Panc1 (cell line): Measurements from ENCODE around the gene PRKCA. TPM values are rescaled to one million over a fixed set of nuclear protein-coding genes. Genes with fewer than 3 reads are reported as not detected.

Experiments used
- ATAC-seq: fragments of 200-7000 bp; cut with Tn5 transposase; 2 replicates; pipeline ENCODE4 v1.9.1; 2020; ENCODE audit warnings: mild to moderate bottlenecking, moderate library complexity
- BruUV-seq: library from RNA; stranded (reverse); fragments of 400-500 nt; replicated peaks from 2 replicates; lab custom pipeline; 2021; lab: Mats Ljungman, UMichigan
- CTCF ChIA-PET: fragments of 300-600 bp; sonication (Branson Sonifier 250); formaldehyde crosslinking; loops from one replicate; lab custom pipeline; 2022; ENCODE audit warnings: antibody characterized with exemption; lab: Charles Lee
- POLR2A ChIA-PET: fragments of 300-600 bp; sonication (Branson Sonifier 250); formaldehyde crosslinking; loops from one replicate; lab custom pipeline; 2022; ENCODE audit warnings: antibody characterized with exemption; lab: Charles Lee
- DNase-seq: peaks from one replicate; pipeline ENCODE4 v3.0.0-alpha.2; 2010; ENCODE audit warnings: low read depth, low spot score
- H3K27ac ChIP-seq: 2 replicates; pipeline ENCODE4 v1.5.1; 2011; ENCODE audit warnings: mild to moderate bottlenecking, low read length, inconsistent platforms
- H3K27me3 ChIP-seq: fragments of 200-500 bp; sonication (Bioruptor generic); 2 replicates; pipeline ENCODE4 v1.6.0; 2014; ENCODE audit warnings: low read length, inconsistent platforms; ENCODE audit not compliant: control insufficient read depth, insufficient read depth
- H3K36me3 ChIP-seq: fragments of 200-500 bp; sonication (Bioruptor generic); 2 replicates; pipeline ENCODE4 v1.5.1; 2014; ENCODE audit warnings: inconsistent platforms, mild to moderate bottlenecking, low read length, moderate library complexity; ENCODE audit not compliant: control insufficient read depth, insufficient read depth
- H3K4me1 ChIP-seq: 2 replicates; pipeline ENCODE4 v1.5.1; 2011; ENCODE audit warnings: inconsistent platforms, mild to moderate bottlenecking, low read length, moderate library complexity; ENCODE audit not compliant: control insufficient read depth, insufficient read depth
- H3K4me3 ChIP-seq, 2 experiments: 2 replicates each; pipeline ENCODE4 v1.5.1; 2011 to 2012; ENCODE audit warnings: low read depth in 2 of 2, low read length in 2 of 2, mild to moderate bottlenecking in 2 of 2, inconsistent platforms in 1 of 2, moderate library complexity in 1 of 2
- H3K9me3 ChIP-seq: fragments of 200-500 bp; sonication (Bioruptor generic); 2 replicates; pipeline ENCODE4 v1.5.1; 2014; ENCODE audit warnings: low read depth, mild to moderate bottlenecking, inconsistent platforms, low read length, moderate library complexity; ENCODE audit not compliant: control insufficient read depth, insufficient read depth
- POLR2AphosphoS5 ChIP-seq: IDR thresholded peaks from 2 replicates; pipeline ENCODE4 v1.6.1; 2012; ENCODE audit warnings: mild to moderate bottlenecking, low read depth, low read length, moderate library complexity
- SIN3A ChIP-seq: IDR thresholded peaks from 2 replicates; pipeline ENCODE4 v1.6.1; 2012; ENCODE audit warnings: low read depth, mild to moderate bottlenecking, low read length, moderate library complexity, borderline replicate concordance; ENCODE audit not compliant: insufficient read depth
- TCF7L2 ChIP-seq: IDR thresholded peaks from 2 replicates; pipeline ENCODE4 v1.6.1; 2011; ENCODE audit warnings: mild to moderate bottlenecking, low read depth, low read length, inconsistent platforms
- in situ Hi-C: cut with HindIII; loops from 2 replicates; pipeline ENCODE4 v1.10.0; 2016; ENCODE audit warnings: low sequenced_read_pairs, low pct_unique_long_range_greater_than_20kb
- intact Hi-C: fragments of 100-400 bp; cut with micrococcal nuclease; formaldehyde crosslinking; loops from one replicate; pipeline ENCODE4 v1.10.0; 2022; ENCODE audit not compliant: unreplicated experiment
- total RNA-seq: library from RNA; stranded (reverse); gene quantifications from one replicate; pipeline ENCODE4 v1.2.1, GENCODE V29; 2021; ENCODE audit not compliant: unreplicated experiment
- TF ChIP-seq, protein P1 (sequence below), 2 experiments: IDR thresholded peaks; 2 replicates each; pipeline ENCODE4 v1.6.1; 2011 to 2012; ENCODE audit warnings: low read depth in 2 of 2, control low read depth in 1 of 2, low read length in 1 of 2, mild to moderate bottlenecking in 1 of 2, moderate library complexity in 1 of 2; ENCODE audit not compliant: insufficient read depth in 1 of 2
- TF ChIP-seq, protein P2 (sequence below): fragments of 450-650 bp; IDR thresholded peaks from 2 replicates; pipeline ENCODE4 v1.5.1; 2017; ENCODE audit warnings: mild to moderate bottlenecking

PRKCA gene
- total RNA-seq, 1 experiment from 2014 or later, result 53.0 TPM

DNA sequence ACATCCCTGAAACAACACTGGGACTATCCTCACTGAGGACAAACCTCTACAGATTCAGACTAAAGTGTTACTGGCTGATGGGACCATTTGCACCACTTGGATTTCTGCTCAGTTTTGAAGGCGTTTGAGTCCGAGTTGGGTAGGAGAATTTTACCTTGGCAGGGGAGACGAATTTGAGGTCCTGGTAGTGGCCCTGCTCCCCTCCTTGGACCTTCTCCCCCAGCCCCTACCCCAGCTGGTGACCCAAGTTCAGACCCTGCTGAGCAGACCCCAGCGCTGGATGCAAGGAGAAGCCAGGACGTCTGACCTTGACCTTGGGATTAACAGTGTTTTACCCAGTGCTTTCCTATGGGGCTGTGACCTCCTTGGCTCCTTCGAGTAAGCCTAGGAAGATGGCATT is 546.1 kb downstream of the PRKCA start:
- DNase-seq (no peak), ATAC-seq (no peak)
- H3K9me3 ChIP-seq, result no peaks in the 10 kb centered on the region
- no peak overlapping the region for H3K4me3 ChIP-seq
- CTCF ChIA-PET, result no interaction called here
- intact Hi-C loops (no loop called here), in situ Hi-C loops (no loop called here)
- TF ChIP-seq TCF7L2 (no peak), SIN3A (no peak), POLR2AphosphoS5 (no peak)
- TF ChIP-seq, protein P1, sequence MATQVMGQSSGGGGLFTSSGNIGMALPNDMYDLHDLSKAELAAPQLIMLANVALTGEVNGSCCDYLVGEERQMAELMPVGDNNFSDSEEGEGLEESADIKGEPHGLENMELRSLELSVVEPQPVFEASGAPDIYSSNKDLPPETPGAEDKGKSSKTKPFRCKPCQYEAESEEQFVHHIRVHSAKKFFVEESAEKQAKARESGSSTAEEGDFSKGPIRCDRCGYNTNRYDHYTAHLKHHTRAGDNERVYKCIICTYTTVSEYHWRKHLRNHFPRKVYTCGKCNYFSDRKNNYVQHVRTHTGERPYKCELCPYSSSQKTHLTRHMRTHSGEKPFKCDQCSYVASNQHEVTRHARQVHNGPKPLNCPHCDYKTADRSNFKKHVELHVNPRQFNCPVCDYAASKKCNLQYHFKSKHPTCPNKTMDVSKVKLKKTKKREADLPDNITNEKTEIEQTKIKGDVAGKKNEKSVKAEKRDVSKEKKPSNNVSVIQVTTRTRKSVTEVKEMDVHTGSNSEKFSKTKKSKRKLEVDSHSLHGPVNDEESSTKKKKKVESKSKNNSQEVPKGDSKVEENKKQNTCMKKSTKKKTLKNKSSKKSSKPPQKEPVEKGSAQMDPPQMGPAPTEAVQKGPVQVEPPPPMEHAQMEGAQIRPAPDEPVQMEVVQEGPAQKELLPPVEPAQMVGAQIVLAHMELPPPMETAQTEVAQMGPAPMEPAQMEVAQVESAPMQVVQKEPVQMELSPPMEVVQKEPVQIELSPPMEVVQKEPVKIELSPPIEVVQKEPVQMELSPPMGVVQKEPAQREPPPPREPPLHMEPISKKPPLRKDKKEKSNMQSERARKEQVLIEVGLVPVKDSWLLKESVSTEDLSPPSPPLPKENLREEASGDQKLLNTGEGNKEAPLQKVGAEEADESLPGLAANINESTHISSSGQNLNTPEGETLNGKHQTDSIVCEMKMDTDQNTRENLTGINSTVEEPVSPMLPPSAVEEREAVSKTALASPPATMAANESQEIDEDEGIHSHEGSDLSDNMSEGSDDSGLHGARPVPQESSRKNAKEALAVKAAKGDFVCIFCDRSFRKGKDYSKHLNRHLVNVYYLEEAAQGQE (IDR thresholded peaks at IDR 0.05; ENCODE audit: insufficient read depth in 1 of 2, low read depth in 2 of 2, low read length in 1 of 2), result no peak
- TF ChIP-seq, protein P2, sequence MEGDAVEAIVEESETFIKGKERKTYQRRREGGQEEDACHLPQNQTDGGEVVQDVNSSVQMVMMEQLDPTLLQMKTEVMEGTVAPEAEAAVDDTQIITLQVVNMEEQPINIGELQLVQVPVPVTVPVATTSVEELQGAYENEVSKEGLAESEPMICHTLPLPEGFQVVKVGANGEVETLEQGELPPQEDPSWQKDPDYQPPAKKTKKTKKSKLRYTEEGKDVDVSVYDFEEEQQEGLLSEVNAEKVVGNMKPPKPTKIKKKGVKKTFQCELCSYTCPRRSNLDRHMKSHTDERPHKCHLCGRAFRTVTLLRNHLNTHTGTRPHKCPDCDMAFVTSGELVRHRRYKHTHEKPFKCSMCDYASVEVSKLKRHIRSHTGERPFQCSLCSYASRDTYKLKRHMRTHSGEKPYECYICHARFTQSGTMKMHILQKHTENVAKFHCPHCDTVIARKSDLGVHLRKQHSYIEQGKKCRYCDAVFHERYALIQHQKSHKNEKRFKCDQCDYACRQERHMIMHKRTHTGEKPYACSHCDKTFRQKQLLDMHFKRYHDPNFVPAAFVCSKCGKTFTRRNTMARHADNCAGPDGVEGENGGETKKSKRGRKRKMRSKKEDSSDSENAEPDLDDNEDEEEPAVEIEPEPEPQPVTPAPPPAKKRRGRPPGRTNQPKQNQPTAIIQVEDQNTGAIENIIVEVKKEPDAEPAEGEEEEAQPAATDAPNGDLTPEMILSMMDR, result no peak
- H3K27ac ChIP-seq, result no peak overlapping the region
- H3K4me1 ChIP-seq, result no peaks in the 10 kb centered on the region
- POLR2A ChIA-PET, result no interaction called here
- no peaks in the 10 kb centered on the region for H3K27me3 ChIP-seq
- no TSS peak for BruUV-seq
- no peaks in the 10 kb centered on the region for H3K36me3 ChIP-seq

DNA sequence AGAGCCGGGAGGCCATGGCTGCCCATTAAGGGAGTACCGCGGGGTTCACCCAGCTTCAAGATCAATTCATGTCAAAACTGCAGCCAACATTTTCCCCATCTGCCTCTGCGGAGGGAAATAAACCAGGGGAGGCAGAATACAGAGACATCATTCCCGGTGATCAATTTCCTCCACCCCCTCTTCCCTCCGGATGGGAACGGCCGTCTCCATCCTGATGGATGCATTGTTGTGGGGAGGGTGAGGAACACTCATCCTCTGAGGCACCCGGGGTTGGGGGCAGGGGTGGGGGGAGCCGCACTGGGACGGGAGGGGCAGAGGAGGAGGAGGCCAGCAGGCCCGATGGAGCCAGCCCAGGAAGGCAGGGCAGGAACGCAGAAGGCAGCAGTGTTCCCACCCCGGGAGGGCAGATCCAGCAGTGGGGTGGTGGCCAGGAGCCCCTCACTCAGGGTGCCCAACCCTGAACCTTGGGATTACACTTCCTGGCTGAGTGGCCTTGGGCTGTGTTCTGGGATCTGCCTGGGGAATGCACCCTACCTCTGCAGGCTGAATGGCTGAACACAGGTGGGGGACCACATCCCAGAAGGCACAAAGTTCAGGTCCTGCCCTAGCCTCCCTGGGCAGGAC is 546.7 kb downstream of the PRKCA start:
- DNase-seq (no peak), ATAC-seq (no peak)
- no peaks in the 10 kb centered on the region for H3K4me1 ChIP-seq
- BruUV-seq, result no TSS peak
- no peak overlapping the region for H3K27ac ChIP-seq
- in situ Hi-C loops (no loop called here), intact Hi-C loops (no loop called here)
- H3K36me3 ChIP-seq, result no peaks in the 10 kb centered on the region
- POLR2A ChIA-PET, result no interaction called here
- no peak overlapping the region for H3K4me3 ChIP-seq
- no peaks in the 10 kb centered on the region for H3K9me3 ChIP-seq
- TF ChIP-seq, protein P2, result no peak
- no peak for TF ChIP-seq POLR2AphosphoS5
- TF ChIP-seq, protein P1 (IDR thresholded peaks at IDR 0.05; ENCODE audit: insufficient read depth in 1 of 2, low read depth in 2 of 2, low read length in 1 of 2), result no peak
- no peak for TF ChIP-seq TCF7L2
- TF ChIP-seq SIN3A, result no peak
- CTCF ChIA-PET, result no interaction called here
- H3K27me3 ChIP-seq, result no peaks in the 10 kb centered on the region
